ENCODE results near the gene PRKCB. TPM values are rescaled to one million over a fixed set of nuclear protein-coding genes. Genes with fewer than 3 reads are reported as not detected.

The PRKCB gene
- total RNA-seq (2022; extraction: Qiagen RNA extraction) = 0.17 to 0.23 TPM (median 0.22 TPM) in 5 replicates

DNA sequence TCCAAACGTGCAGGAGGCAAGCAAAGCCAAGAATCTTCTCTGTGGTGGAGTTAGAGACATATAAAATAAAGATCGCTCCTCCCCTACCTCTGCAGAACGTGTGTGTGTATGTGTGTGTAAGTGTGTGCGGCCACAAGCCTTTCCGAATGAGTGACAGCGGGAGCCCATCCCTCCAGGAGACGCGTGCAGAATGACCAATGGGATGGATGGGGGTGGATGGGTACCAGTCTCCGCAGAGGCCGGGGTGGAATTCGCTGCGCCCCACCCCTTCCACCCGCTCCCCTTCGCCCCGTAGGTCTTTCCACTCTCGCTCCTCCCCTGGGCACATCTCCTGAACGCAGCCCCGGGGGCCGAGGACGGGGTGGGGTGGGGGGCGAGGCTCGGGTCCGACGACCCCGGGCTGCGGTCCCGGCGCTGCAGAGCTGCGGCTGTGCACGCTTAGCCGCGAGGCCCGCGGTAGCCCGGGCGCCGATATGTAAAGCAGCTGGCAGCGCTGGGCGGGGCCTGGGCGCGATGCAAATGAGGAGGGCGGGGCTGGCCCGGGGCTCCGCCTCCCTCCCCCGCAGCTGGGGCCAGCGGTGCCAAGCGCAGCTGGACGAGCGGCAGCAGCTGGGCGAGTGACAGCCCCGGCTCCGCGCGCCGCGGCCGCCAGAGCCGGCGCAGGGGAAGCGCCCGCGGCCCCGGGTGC lies at the start of gene PRKCB:
TSS of gene PRKCB (plus strand) at position 594 of the 688 bp plus-strand sequence.

DNA sequence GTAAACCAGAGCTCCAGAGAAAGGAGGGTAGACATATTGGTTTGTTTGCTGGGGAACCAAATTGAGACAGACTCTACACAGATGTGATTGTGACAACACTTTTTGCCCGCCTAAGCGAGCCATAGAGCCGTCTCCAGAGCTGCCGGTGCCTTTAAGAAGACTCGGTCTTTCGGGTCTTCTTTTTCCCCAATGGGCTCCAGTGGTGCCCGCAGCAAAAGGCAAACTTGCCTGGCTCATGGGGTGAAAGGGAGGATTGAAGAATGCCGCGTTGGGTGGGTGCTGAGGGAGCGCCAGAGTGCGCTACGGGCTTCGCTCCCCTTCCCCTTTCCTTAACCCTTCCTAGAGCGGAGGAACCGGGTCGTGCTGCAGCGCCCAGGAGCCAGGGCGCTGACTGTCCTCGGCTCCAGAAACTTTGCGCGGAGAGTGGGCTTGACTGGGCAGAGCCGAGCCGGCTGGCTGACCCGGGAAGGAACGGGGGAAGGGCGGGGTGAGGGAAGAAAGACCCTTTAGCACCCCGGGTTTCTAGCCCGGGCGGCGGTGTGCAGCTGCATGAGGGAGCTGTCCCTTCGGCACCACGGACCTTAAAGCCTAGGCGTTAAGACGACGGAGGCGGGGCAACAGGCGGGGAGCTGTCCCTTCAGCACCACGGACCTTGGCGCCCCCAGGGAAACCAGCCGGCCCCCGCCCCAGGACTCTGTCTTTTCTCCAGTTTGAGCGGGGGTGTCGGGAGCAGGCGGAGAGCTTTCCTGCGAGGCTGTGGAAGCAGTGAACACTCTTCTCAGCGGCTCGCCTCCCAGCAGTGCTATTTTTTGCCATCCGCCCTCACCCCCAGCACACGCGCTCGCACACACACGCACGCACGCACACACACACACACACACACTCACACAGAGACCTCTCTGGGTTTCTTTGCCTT lies 419.9 kb downstream of the PRKCB start, which contains the start of gene CACNG3:
TSS of gene CACNG3 (plus strand) at position 880 of the 916 bp plus-strand sequence. CDS start 420 bp downstream, outside the sequence.

Other genes with a start within 250 kb of the PRKCB start
- 151 to 173 TPM (median 157 TPM) in 5 replicates for gene NDUFAB1, start 239.7 kb upstream of the PRKCB start, total RNA-seq (2022; extraction: Qiagen RNA extraction)
- gene PALB2, start 194.7 kb upstream of the PRKCB start, total RNA-seq (2022; extraction: Qiagen RNA extraction) = 11.0 to 14.6 TPM (median 12.9 TPM) in 5 replicates
- 66.7 to 76.6 TPM (median 74.1 TPM) in 5 replicates for gene DCTN5, start 194.5 kb upstream of the PRKCB start, total RNA-seq (2022; extraction: Qiagen RNA extraction)
- gene PLK1, start 157.1 kb upstream of the PRKCB start, total RNA-seq (2022; extraction: Qiagen RNA extraction) = 148 to 173 TPM (median 166 TPM) in 5 replicates
- gene ERN2, start 122.8 kb upstream of the PRKCB start, total RNA-seq (2022; extraction: Qiagen RNA extraction) = not detected in 5 replicates
- 0.05 TPM in 1 of 5 replicates, not detected in the others for gene CHP2, start 81.0 kb upstream of the PRKCB start, total RNA-seq (2022; extraction: Qiagen RNA extraction)

Data from A549 treated with dexamethasone at 1 μM for 4 hours (cell line).